Esophagus squamous epithelium (tissue), 4 donors: ENCODE measurements around the gene SPTBN4.

Experiments used
- CTCF ChIP-seq, 6 experiments: fragments of 450-650 bp in 4 of 6; fragments of 200-600 bp in 2 of 6; sonication (generic) in 2 of 6; IDR thresholded peaks; one replicate each; pipeline ENCODE4 v1.5.1; 2016 to 2019; ENCODE audit warnings: antibody characterized with exemption in 6 of 6, mild to moderate bottlenecking in 4 of 6, moderate library complexity in 4 of 6
- POLR2A ChIP-seq, 4 donors: fragments of 450-650 bp; IDR thresholded peaks; one replicate each; pipeline ENCODE4 v1.6.1; 2017; ENCODE audit warnings: antibody characterized with exemption in 4 of 4, mild to moderate bottlenecking in 4 of 4, moderate library complexity in 3 of 4

DNA sequence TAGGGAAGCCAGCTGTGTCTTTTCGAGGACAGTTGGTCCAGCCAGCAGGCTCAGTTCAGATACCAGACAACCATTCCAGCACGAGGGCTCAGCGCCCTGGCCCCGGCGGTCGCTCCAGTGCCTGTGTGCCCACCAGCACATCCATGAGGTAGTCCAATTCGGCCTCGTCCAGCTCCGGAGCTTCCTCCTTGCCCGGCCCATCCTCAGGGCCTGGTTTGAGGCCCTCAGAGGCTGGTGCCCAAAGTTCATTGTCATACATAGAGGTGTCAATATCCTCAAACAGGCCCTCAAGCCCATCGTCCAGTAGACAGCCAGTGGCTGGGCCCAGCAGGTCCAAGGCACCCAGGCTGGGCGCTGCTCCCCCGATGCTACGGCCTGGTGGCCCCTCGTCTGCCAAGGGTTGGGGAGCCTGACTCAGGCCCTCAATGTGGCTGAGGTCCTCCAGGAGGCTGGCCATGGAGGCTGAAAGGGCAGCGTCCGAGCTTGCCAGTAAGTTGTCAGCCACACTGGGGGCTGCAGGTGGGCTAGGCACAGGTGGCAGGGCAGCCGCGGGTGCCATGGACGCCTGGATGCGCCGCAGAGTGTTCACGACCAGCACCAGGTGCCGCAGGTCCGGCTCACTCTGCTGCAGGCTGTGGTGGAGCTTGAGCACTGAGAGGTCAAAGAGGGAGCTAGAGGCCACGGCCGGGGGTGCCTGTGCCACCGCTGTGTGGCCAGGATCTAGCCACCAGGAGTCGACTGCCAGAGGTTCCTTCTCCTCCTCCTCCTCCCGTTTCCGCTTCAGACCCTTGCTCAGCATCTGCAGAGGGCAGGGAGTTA is 43.8 kb upstream of the SPTBN4 start:
- TF ChIP-seq CTCF (IDR thresholded peaks at IDR 0.05) (no peak), POLR2A (IDR thresholded peaks at IDR 0.05) (no peak)
